ENCODE measurements around the gene HAX1. TPM values are rescaled to one million over a fixed set of nuclear protein-coding genes. Genes with fewer than 3 reads are reported as not detected.

HAX1 gene
- total RNA-seq, 1 donor from 2014 or later, result 270 TPM

GRCh38 chr1:154263465-154264332 lies 8.7 kb upstream of the HAX1 start:
- TF ChIP-seq CTCF (IDR thresholded peaks at IDR 0.05), result no peak
- intact Hi-C loops (cut with DNase I), result no loop called here
- H3K4me1 ChIP-seq, result no peaks in the 10 kb centered on the region
- H3K4me3 ChIP-seq, result no peak overlapping the region
- peaks cover 78 to 79% of the 10 kb centered on the region in 2 donors for H3K36me3 ChIP-seq
- H3K27me3 ChIP-seq, result no peaks in the 10 kb centered on the region
- no peak for DNase-seq (ENCODE audit: low spot score in 2 of 2)
- no peak overlapping the region for H3K27ac ChIP-seq
- H3K9me3 ChIP-seq, result no peaks in the 10 kb centered on the region

GRCh38 chr1:154264454-154264853 lies 8.0 kb upstream of the HAX1 start:
- no peak overlapping the region for H3K27ac ChIP-seq
- no peak for TF ChIP-seq CTCF (IDR thresholded peaks at IDR 0.05)
- H3K36me3 ChIP-seq, result peaks cover 78 to 79% of the 10 kb centered on the region in 2 donors
- DNase-seq (ENCODE audit: low spot score in 2 of 2), result no peak
- no peak overlapping the region for H3K4me3 ChIP-seq
- H3K4me1 ChIP-seq, result no peaks in the 10 kb centered on the region
- H3K27me3 ChIP-seq, result no peaks in the 10 kb centered on the region
- no peaks in the 10 kb centered on the region for H3K9me3 ChIP-seq
- intact Hi-C loops (cut with DNase I), result no loop called here

GRCh38 chr1:154265586-154265985 lies 6.8 kb upstream of the HAX1 start:
- intact Hi-C loops (cut with DNase I), result no loop called here
- Histone ChIP-seq H3K9me3 (no peaks in the 10 kb centered on the region), H3K27ac (no peak overlapping the region), H3K4me3 (no peak overlapping the region), H3K27me3 (no peaks in the 10 kb centered on the region), H3K36me3 (peaks cover 77 to 78% of the 10 kb centered on the region in 2 donors), H3K4me1 (no peaks in the 10 kb centered on the region)
- DNase-seq (ENCODE audit: low spot score in 2 of 2), result no peak
- TF ChIP-seq CTCF (IDR thresholded peaks at IDR 0.05), result no peak

- DNase-seq (ENCODE audit: low spot score in 2 of 2), result no peak
- Histone ChIP-seq H3K4me3 (no peak overlapping the region), H3K4me1 (peaks cover 0 to 5% of the 10 kb centered on the region in 2 donors), H3K36me3 (peaks cover 49 to 50% of the 10 kb centered on the region in 2 donors), H3K27me3 (no peaks in the 10 kb centered on the region), H3K9me3 (no peaks in the 10 kb centered on the region), H3K27ac (no peak overlapping the region)
- no peak for TF ChIP-seq CTCF (IDR thresholded peaks at IDR 0.05)
- intact Hi-C loops (cut with DNase I), result loop anchor here (5.0 kb wide), 1 partner anchor 89 kb away; no protein-coding TSS in a partner anchor
Measured at GRCh38 chr1:154270833-154271232, 1.6 kb upstream of the HAX1 start.

GRCh38 chr1:154272999-154273563 lies 652 bp downstream of the HAX1 start:
- Histone ChIP-seq H3K4me1 (peaks cover 0 to 5% of the 10 kb centered on the region in 2 donors), H3K27me3 (no peaks in the 10 kb centered on the region), H3K4me3 (peak overlapping the region; percentile 75 to 97), H3K36me3 (peaks cover 42 to 44% of the 10 kb centered on the region in 2 donors), H3K27ac (peak overlapping the region; percentile 81 to 96), H3K9me3 (no peaks in the 10 kb centered on the region)
- intact Hi-C loops (cut with DNase I), result loop anchor here (1.0 to 5.0 kb wide), 8 partner anchors 51 to 327 kb away; partner anchors contain the start of genes DENND4B, RPS27, UBAP2L and UBE2Q1
- no peak for DNase-seq (ENCODE audit: low spot score in 2 of 2)
- TF ChIP-seq CTCF (IDR thresholded peaks at IDR 0.05), result no peak

Data from ascending aorta (tissue), 2 donors.